ENCODE results near the gene UNKL. TPM values are rescaled to one million over a fixed set of nuclear protein-coding genes. Genes with fewer than 3 reads are reported as not detected.

Gene UNKL
- total RNA-seq, 2 donors from 2014 or later = 46.4 to 48.3 TPM

- H3K9me3 ChIP-seq (ENCODE audit: control insufficient read depth, low read length) = no peaks in the 10 kb centered on the region
- no peaks in the 10 kb centered on the region for H3K4me1 ChIP-seq (ENCODE audit: control insufficient read depth, insufficient read depth, low read length)
- H3K27ac Mint-ChIP-seq = no peak overlapping the region
- no peak for DNase-seq
- no peak overlapping the region for H3K4me3 ChIP-seq (ENCODE audit: low read length)
- no peaks in the 10 kb centered on the region for H3K27me3 ChIP-seq (ENCODE audit: control insufficient read depth, insufficient read depth, low read length, poor library complexity, severe bottlenecking)
- no peak overlapping the region for H3K9ac ChIP-seq (ENCODE audit: extremely low read depth, low read length, poor library complexity, severe bottlenecking)
- H3K4me3 Mint-ChIP-seq = no peak overlapping the region
- H3K36me3 ChIP-seq (ENCODE audit: control insufficient read depth, insufficient read depth, low read length) = peaks cover 36% of the 10 kb centered on the region
- peaks cover 35% of the 10 kb centered on the region for H3K36me3 Mint-ChIP-seq (ENCODE audit: low read depth)
- 92 to 97% methylated on average over 14 to 24 of the region's 24 CpGs for WGBS, 2 experiments (ENCODE audit: insufficient coverage in 1 of 2, insufficient read length in 1 of 2)
- TF ChIP-seq CTCF (conservative IDR thresholded peaks at IDR 0.05) = no peak
- no peaks in the 10 kb centered on the region for H3K4me1 Mint-ChIP-seq
- no peaks in the 10 kb centered on the region for H3K9me3 Mint-ChIP-seq
- H3K27ac ChIP-seq (ENCODE audit: low read depth, low read length) = no peak overlapping the region
- H3K27me3 Mint-ChIP-seq (ENCODE audit: insufficient read depth) = no peaks in the 10 kb centered on the region
These were observed 47.7 kb downstream of the UNKL start for GRCh38 chr16:1366712-1367299.

GRCh38 chr16:1366060-1366711 is 48.3 kb downstream of the UNKL start:
- Histone ChIP-seq H3K27ac (ENCODE audit: low read depth, low read length) (no peak overlapping the region), H3K27me3 (ENCODE audit: control insufficient read depth, insufficient read depth, low read length, poor library complexity, severe bottlenecking) (no peaks in the 10 kb centered on the region), H3K4me3 (ENCODE audit: low read length) (no peak overlapping the region), H3K9ac (ENCODE audit: extremely low read depth, low read length, poor library complexity, severe bottlenecking) (no peak overlapping the region), H3K36me3 (ENCODE audit: control insufficient read depth, insufficient read depth, low read length) (peaks cover 40% of the 10 kb centered on the region), H3K4me1 (ENCODE audit: control insufficient read depth, insufficient read depth, low read length) (no peaks in the 10 kb centered on the region), H3K9me3 (ENCODE audit: control insufficient read depth, low read length) (no peaks in the 10 kb centered on the region)
- Mint-ChIP-seq H3K27ac (no peak overlapping the region), H3K36me3 (ENCODE audit: low read depth) (peaks cover 36% of the 10 kb centered on the region), H3K27me3 (ENCODE audit: insufficient read depth) (no peaks in the 10 kb centered on the region), H3K4me1 (no peaks in the 10 kb centered on the region), H3K4me3 (no peak overlapping the region), H3K9me3 (no peaks in the 10 kb centered on the region)
- 92 to 94% methylated on average over 23 to 29 of the region's 29 CpGs for WGBS, 2 experiments (ENCODE audit: insufficient coverage in 1 of 2, insufficient read length in 1 of 2)
- no peak for TF ChIP-seq CTCF (conservative IDR thresholded peaks at IDR 0.05)
- DNase-seq = no peak

- no peak overlapping the region for H3K4me3 ChIP-seq (ENCODE audit: low read length)
- H3K36me3 Mint-ChIP-seq (ENCODE audit: low read depth) = peaks cover 47% of the 10 kb centered on the region
- no peak overlapping the region for H3K27ac ChIP-seq (ENCODE audit: low read depth, low read length)
- H3K36me3 ChIP-seq (ENCODE audit: control insufficient read depth, insufficient read depth, low read length) = peaks cover 47% of the 10 kb centered on the region
- WGBS, 2 experiments (ENCODE audit: insufficient coverage in 1 of 2, insufficient read length in 1 of 2) = 90 to 95% methylated on average over 17 to 22 of the region's 22 CpGs
- no peaks in the 10 kb centered on the region for H3K27me3 Mint-ChIP-seq (ENCODE audit: insufficient read depth)
- no peak overlapping the region for H3K27ac Mint-ChIP-seq
- no peak overlapping the region for H3K9ac ChIP-seq (ENCODE audit: extremely low read depth, low read length, poor library complexity, severe bottlenecking)
- H3K4me1 ChIP-seq (ENCODE audit: control insufficient read depth, insufficient read depth, low read length) = no peaks in the 10 kb centered on the region
- no peaks in the 10 kb centered on the region for H3K4me1 Mint-ChIP-seq
- no peak overlapping the region for H3K4me3 Mint-ChIP-seq
- H3K27me3 ChIP-seq (ENCODE audit: control insufficient read depth, insufficient read depth, low read length, poor library complexity, severe bottlenecking) = no peaks in the 10 kb centered on the region
- no peaks in the 10 kb centered on the region for H3K9me3 ChIP-seq (ENCODE audit: control insufficient read depth, low read length)
- DNase-seq = no peak
- H3K9me3 Mint-ChIP-seq = no peaks in the 10 kb centered on the region
- TF ChIP-seq CTCF (conservative IDR thresholded peaks at IDR 0.05) = no peak
These were observed 50.0 kb downstream of the UNKL start for GRCh38 chr16:1364510-1364909.

All from endodermal cell (in vitro differentiated cells).